GM21381 (cell line): ENCODE measurements around the gene SRP54.
"Not testable (repeated sequence)": the region's sequence is repeated elsewhere in the genome, so short reads cannot be mapped to it uniquely, and the experiment has no call there.

Experiments
- ATAC-seq: cut with Tn5 transposase; IDR thresholded peaks from one replicate; pipeline ENCODE4 v1.9.1; 2021; ENCODE audit warnings: mild to moderate bottlenecking, moderate library complexity; ENCODE audit not compliant: unreplicated experiment

SRP54 gene

DNA sequence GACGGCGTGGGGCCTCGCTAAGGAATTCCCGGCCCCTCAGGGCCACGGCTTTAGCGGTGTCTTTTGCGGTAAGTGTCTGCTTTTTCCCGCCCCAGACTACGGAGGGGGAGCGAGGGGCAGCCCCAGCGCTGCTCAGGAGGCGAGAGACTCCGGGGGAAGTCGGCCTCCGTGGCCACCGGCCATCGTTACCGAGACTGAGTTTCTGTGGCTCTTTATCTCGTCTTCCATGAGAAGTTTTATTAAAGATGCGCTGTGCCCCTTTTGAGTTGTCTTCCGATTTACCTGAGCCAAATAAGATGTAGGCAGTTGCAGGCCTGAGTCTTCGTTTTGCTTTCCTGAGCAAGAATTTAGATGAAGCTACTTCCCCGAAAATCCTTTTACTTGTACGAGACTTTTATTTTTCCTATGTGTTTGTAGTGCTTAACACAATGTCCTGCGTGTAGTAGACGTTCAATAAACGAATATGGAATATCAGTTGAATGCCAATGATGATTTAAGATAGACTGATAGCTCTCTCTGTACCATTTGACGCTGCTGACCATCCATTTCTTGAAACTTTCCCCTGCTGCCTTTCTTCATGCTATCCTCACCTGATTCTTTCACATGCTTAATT lies 462 bp downstream of the SRP54 start:
- peak; percentile 20 for ATAC-seq

DNA sequence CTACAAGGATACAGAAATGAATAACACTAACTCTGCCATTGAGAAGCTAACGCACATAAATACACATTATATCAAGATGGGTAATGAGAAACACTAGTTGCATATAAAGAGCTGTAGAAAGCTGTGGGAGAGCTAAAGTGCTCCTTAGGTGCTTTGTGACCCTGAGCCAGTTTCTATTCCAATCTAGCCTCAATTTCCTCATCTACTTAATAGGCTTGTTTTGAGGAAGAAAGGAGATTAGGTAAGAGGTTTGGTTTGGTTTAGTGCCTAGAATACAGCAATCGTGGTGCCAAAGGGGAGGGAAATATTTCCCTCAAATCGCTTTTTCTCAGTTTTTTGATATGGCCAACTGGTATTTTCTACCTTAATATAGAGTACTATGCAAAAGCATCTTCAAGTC lies 994 bp downstream of the SRP54 start:
- no peak for ATAC-seq

GRCh38 chr14:34985740-34986139 lies 2.9 kb downstream of the SRP54 start:
- no peak for ATAC-seq

DNA sequence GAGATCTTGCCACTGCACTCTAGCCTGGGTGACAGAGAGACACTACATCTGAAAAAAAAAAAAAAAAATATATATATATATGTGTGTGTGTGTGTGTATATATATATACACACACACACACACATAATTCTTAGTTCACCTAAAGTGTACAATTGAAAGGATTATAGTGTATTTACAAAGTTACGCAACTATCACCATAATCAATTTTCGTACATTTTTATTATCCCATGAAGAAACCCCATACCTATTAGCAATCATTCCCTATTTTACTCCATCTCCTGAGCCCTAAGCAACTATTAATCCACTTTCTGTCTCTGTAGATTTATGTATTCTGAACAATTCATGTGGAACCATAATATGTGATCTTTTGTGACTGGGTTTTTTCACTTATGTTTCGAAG lies 4.4 kb downstream of the SRP54 start:
- ATAC-seq = no peak

DNA sequence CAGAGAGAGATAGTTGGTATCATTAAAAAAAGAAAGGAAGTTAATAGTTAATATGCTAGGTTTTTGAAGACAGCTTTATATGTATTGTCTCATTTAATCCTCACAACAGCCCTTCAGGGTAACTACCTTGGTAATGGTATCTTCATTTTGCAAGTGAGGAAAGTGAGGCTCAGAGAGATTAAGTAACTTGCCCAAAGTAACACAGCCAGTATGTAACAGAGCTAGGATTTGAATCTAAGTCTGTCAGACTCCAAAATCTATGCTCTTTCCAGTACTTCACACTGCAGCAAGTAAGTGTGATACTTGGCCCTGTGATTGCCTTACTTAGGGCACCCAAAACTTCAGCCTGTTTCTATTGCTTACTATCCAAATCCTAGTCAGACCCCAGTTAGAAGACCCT lies 7.0 kb downstream of the SRP54 start:
- ATAC-seq = no peak

GRCh38 chr14:34993426-34993825 lies 10.6 kb downstream of the SRP54 start:
- no peak for ATAC-seq

DNA sequence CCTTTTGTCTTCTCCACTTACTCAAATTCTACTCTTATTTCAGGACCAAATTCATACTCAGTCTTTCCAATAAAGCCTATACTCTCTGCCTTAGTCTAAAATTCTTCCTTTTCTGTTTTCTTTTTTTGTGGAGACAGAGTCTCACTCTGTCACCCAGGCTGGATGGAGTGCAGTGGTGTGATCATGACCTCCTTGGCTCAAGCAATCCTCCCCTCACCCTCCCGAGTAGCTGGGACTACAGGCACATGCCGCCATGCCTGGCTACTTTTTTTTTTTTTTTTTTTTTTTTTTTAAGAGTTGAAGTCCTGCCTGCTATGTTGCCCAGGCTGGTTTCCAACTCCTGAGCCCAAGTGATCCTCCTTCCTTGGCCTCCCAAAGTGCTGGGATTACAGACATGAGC lies 11.9 kb downstream of the SRP54 start:
- ATAC-seq = no peak

- ATAC-seq = no peak
Measured at GRCh38 chr14:34997762-34998161, 15.0 kb downstream of the SRP54 start.

DNA sequence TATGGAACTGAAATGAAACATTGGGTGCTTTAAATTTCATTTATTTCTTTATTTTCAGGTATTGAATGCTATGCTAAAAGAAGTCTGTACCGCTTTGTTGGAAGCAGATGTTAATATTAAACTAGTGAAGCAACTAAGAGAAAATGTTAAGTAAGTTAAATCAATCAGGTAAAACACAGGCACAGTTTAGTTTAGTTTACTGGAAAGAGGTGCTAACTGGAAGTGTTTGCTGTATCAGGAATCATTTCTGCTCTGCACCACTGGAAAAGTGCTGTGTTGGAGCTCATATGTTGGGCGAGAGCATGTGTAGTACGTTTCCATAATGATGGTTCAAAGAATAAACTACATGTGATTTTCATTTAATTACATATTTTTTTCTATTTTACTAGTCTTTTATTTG lies 16.7 kb downstream of the SRP54 start:
- ATAC-seq = no peak

GRCh38 chr14:35001621-35002020 lies 18.8 kb downstream of the SRP54 start:
- ATAC-seq = no peak

GRCh38 chr14:35004839-35005238 lies 22.0 kb downstream of the SRP54 start:
- ATAC-seq = no peak

DNA sequence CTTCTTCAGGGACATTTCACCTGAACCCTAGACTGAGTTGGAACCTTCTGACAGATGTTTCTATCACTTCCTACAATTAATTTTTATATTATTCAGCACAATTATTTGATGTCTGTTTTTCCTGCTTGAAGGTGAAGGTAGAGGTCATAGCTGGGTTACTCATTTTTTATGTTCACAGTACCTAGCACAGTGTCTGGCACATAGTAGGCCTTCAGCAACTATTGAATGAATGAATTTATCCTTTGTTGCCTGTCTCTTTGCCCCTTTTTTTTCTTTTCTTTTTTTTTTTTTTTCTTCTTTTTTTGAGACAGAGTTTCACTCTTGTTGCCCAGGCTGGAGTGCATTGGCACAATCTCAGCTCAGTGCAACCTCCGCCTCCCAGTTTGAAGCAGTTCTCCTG lies 33.8 kb downstream of the SRP54 start:
- ATAC-seq = no peak

GRCh38 chr14:35020713-35021112 lies 37.9 kb downstream of the SRP54 start:
- ATAC-seq = no peak

GRCh38 chr14:35028435-35028834 lies 45.6 kb downstream of the SRP54 start:
- no peak for ATAC-seq

DNA sequence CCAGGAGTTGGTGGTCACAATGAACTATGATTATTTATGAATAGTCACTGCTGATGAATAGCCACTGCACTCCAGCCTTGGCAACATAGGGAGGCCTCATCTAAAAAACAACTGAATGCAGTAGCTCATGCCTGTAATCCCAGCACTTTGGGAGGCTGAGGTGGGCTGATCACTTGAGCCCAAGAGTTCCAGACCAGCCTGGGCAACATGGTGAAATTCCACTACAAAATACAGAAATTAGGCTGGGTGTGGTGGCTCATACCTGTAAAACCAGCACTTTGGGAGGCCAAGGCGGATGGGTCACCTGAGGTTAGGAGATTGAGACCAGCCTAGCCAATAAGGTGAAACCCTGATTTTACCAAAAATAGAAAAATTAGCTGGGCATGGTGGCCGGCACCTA lies 49.8 kb downstream of the SRP54 start:
- no peak for ATAC-seq

DNA sequence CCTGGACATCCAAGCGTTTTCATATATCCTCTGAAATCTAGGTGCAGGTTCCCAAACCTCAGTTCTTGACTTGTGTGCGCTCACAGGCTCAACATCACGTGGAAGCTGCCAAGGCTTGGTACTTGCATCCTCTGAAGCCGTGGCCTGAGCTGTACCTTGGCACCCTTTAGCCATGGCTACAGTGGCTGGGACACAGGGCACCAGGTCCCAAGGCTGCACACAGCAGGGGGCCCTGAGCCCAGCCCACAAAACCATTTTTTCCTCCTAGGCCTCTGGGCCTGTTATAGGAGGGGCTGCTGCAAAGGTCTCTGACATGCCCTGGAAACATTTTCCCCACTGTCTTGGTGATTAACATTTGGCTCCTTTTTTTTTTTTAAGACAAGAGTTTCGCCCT lies 51.6 kb downstream of the SRP54 start:
- no peak for ATAC-seq

- not testable (repeated sequence) for ATAC-seq
Measured at GRCh38 chr14:35034944-35035554, 52.3 kb downstream of the SRP54 start.

GRCh38 chr14:35038312-35038711 lies 55.5 kb downstream of the SRP54 start:
- not testable (repeated sequence) for ATAC-seq

- no peak for ATAC-seq
Measured at GRCh38 chr14:35042632-35043031, 59.8 kb downstream of the SRP54 start.

GRCh38 chr14:35043046-35043445 lies 60.3 kb downstream of the SRP54 start:
- no peak for ATAC-seq

- no peak for ATAC-seq
Measured at GRCh38 chr14:35044939-35045797, 62.4 kb downstream of the SRP54 start.

DNA sequence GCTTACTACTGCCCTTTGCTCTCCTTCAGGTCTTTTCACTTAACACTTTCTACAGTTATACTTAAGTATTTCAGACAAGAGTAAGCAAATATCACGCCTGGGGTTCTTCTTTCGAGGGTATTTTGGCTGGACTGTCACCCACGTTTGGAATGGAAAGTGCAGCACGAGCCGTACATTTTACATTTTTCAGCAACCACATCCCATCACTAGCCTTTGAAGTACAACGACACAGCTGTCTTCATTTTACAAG lies 62.9 kb downstream of the SRP54 start:
- ATAC-seq = no peak
